Ectodermal cell (in vitro differentiated cells): ENCODE results near the gene RNPEP.
A peak's percentile ranks its signal among the peaks of the same experiment; 100 is the strongest.
"Not testable (repeated sequence)": the region's sequence is repeated elsewhere in the genome, so short reads cannot be mapped to it uniquely, and the experiment has no call there.

Source experiments
- H3K27ac ChIP-seq: 2 replicates; pipeline ENCODE4 v1.7.0; 2013; ENCODE audit warnings: mild to moderate bottlenecking, low read depth, low read length; ENCODE audit not compliant: insufficient read depth, poor library complexity, severe bottlenecking
- H3K27me3 ChIP-seq: 2 replicates; pipeline ENCODE4 v1.7.0; 2013; ENCODE audit warnings: mild to moderate bottlenecking, low read length; ENCODE audit not compliant: insufficient read depth, control insufficient read depth, poor library complexity, severe bottlenecking
- H3K36me3 ChIP-seq: one replicate; pipeline ENCODE4 v1.7.0; 2013; ENCODE audit warnings: low read length; ENCODE audit not compliant: control insufficient read depth, insufficient read depth
- H3K4me1 ChIP-seq: one replicate; pipeline ENCODE4 v1.7.0; 2013; ENCODE audit warnings: low read length; ENCODE audit not compliant: control insufficient read depth, insufficient read depth
- H3K4me3 ChIP-seq: 2 replicates; pipeline ENCODE4 v1.7.0; 2013; ENCODE audit warnings: low read depth, low read length, control low read depth; ENCODE audit not compliant: insufficient read depth
- H3K9me3 ChIP-seq: 2 replicates; pipeline ENCODE4 v1.7.0; 2013; ENCODE audit warnings: mild to moderate bottlenecking, low read length, moderate library complexity; ENCODE audit not compliant: control insufficient read depth
- WGBS, 2 experiments: methylation state at CpG; one replicate each; pipeline ENCODE4 v1.1.7; 2013; ENCODE audit warnings: missing lambda C conversion rate in 2 of 2; 5-methylcytosine and 5-hydroxymethylcytosine counted together

Gene RNPEP

DNA sequence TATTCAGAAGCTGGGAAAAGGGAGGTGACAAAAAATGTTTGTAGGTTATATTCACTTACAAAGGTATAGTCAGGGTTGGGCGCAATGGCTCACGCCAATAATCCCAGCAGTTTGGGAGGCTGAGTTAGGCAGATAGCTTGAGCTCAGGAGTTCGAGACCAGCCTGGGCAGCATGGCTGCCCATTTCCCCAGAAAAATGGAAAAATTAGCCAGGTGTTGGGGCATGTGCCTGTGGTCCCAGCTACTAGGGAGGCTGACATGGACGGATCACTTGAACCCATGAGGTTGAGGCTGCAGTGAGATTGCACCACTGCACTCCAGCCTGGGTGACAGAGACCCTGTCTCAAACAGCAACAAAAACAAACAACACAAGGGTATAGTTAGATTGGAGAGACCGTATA is 24.1 kb upstream of the RNPEP start:
- Histone ChIP-seq H3K9me3 (no peaks in the 10 kb centered on the region), H3K36me3 (peaks cover 27% of the 10 kb centered on the region), H3K4me1 (no peaks in the 10 kb centered on the region), H3K27ac (no peak overlapping the region), H3K27me3 (no peaks in the 10 kb centered on the region), H3K4me3 (no peak overlapping the region)
- WGBS, 2 experiments, result 95 to 98% methylated on average over 4 to 5 of the region's 5 CpGs

DNA sequence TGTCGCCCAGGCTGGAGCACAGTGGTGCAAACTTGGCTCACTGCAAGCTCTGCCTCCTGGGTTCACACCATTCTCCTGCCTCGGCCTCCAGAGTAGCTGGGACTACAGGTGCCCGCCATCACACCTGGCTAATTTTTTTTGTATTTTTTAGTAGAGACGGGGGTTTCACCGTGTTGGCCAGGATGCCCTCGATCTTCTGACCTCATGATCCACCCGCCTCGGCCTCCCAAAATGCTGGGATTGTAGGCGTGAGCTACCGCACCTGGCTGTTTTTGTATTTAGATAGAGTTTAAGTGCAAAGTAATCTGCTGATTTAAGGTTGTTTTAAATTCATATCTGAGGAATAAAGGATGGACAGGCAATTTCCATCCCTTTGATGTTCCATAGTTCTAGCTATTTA is 20.1 kb upstream of the RNPEP start:
- H3K36me3 ChIP-seq, result peaks cover 46% of the 10 kb centered on the region
- H3K4me1 ChIP-seq, H3K4me3 ChIP-seq, H3K27ac ChIP-seq, H3K9me3 ChIP-seq, H3K27me3 ChIP-seq: not testable (repeated sequence)
- WGBS, 2 experiments, result 91 to 94% methylated on average over 10 of the region's 10 CpGs

DNA sequence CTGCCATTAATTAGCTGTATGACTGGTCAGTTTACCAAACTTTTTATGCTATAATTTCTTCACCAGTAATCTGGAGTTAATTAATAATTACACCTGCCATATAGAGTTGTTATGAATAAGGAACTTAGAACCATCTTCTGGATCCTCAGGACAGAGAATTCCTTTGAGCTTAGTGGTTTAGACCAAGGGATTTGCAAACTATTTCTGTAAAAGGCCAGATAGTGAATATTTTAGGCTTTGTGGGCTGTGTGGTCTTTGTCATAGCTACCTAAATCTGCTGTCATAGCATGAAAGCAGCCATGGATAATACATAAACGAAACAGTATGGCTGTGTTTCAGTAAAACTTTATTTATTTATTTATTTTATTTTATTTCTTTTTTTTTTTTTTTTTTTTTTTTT is 18.2 kb upstream of the RNPEP start:
- Histone ChIP-seq H3K9me3 (no peaks in the 10 kb centered on the region), H3K36me3 (peaks cover 37% of the 10 kb centered on the region), H3K27me3 (no peaks in the 10 kb centered on the region), H3K4me3 (no peak overlapping the region), H3K4me1 (no peaks in the 10 kb centered on the region), H3K27ac (no peak overlapping the region)
- WGBS, 2 experiments, result 100% methylated on average over 1 of the region's 1 CpG; no CpG with 5 or more reads in 1 of the 2 experiments

DNA sequence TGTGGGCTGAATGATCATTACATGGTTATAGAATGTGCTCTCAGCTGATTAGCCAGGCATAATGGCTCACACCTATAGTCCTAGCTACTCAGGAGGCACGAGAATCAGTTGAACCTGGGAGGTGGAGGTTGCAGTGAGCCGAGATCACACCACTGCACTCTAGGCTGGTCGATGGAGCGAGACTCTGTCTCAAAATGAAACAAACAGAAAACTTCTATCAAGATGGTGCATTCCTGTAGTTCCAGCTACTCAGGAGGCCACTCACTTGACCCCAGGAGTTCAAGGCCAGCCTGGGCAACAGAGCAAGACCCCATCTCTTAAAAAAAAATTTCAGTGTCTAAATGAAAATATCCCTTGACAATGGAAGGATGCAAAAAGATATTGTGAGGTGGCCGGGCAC is 16.3 kb upstream of the RNPEP start:
- no peak overlapping the region for H3K27ac ChIP-seq
- H3K9me3 ChIP-seq, result no peaks in the 10 kb centered on the region
- H3K4me1 ChIP-seq, result no peaks in the 10 kb centered on the region
- 90 to 94% methylated on average over 5 of the region's 5 CpGs for WGBS, 2 experiments
- peaks cover 50% of the 10 kb centered on the region for H3K36me3 ChIP-seq
- H3K27me3 ChIP-seq, result no peaks in the 10 kb centered on the region
- H3K4me3 ChIP-seq, result no peak overlapping the region

DNA sequence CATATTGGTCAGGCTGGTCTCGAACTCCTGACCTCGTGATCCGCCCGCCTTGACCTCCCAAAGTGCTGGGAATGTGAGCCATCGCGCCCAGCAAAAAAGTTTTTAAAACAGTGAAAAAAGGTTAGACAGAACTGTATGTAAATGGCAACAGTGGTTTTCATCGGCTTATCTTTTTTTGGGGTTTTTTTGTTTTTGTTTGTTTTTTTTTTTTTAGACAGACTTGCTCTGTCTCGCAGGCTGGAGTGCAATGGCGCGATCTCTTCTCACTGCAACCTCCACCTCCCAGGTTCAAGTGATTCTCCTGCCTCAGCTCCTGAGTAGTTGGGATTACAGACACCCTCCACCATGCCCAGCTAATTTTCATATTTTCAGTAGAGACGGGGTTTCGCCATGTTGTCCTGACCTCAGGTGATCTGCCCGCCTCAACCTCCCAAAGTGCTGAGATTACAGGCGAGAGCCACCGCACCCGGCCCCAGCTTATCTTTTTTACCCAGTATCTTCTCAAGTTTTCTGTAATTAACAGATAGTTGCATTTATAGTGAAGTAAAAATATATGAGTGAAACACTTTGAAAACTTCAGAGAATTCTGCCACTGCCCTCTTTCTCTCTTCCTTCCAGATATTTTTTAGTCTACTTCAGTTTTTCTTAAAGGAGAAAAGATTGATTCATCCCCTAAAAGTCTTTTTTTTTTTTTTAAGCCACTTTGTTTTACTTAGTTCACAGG is 14.1 kb upstream of the RNPEP start:
- no peaks in the 10 kb centered on the region for H3K9me3 ChIP-seq
- no peaks in the 10 kb centered on the region for H3K4me1 ChIP-seq
- H3K4me3 ChIP-seq, result no peak overlapping the region
- H3K36me3 ChIP-seq, result peaks cover 41% of the 10 kb centered on the region
- 93 to 96% methylated on average over 16 of the region's 16 CpGs for WGBS, 2 experiments
- no peak overlapping the region for H3K27ac ChIP-seq
- H3K27me3 ChIP-seq, result no peaks in the 10 kb centered on the region

DNA sequence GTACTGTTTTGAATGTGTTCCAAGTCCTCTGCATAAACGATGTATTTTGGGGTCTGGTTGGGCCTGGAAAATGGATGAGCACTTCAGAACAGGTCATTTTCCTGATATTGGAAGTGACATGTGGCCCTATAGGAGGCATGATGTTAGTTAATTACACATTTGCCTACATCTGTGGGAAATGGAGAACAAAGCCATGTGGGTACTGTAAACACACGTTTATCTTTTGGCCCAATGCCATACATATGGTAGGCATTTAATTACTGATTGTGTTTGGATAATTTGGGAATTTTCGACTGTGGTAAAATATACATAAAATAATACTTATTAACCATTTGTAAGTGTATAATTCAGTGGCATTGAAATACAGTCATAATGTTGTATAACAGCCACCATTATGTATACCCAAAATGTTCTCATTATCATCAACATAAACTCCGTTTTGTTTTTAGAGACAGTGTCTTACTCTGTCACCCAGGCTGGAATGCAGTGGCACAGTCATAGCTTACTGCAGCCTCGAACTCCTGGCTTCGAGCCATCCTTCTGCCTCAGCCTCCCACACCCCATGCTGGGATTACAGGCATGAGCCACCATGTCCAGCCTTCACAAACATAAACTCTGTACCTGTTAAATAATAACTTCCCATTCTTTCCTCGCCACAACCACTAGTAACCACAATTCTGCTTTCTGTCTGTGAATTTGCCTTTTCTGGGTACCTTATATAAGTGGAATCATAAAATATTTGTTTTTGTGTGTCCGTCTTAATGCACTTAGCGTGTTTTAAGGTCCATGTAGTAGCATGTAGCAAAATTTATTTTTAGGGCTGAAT is 11.9 kb upstream of the RNPEP start:
- no peaks in the 10 kb centered on the region for H3K27me3 ChIP-seq
- H3K4me1 ChIP-seq, result no peaks in the 10 kb centered on the region
- H3K4me3 ChIP-seq, result no peak overlapping the region
- peaks cover 27% of the 10 kb centered on the region for H3K36me3 ChIP-seq
- 92 to 96% methylated on average over 8 of the region's 9 CpGs for WGBS, 2 experiments
- no peak overlapping the region for H3K27ac ChIP-seq
- H3K9me3 ChIP-seq, result no peaks in the 10 kb centered on the region

DNA sequence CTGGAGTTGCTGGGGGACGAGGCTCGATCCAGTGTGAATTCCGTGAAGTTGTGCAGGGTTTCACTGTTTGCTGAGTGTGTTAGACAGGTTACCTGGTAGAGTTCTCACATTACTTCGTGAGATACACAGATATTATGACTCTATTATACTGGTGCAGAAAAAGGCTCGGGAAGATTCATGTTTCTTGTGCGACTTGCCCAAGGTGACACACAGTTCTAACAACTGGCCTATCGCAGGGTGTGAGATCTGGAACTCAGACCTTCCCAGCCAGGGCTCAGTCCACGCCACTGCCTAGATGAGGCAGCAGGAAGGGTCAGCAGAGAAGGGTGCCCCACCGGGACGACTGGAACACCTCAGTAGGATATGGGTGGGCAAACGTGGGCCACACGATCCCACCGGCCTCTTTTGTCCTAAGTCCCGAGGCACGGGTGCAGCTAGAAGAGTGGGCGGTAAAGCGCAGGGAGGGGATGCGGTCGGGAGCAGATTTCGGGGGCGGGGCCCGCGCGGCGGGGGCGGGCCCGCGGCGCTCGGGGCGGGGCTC is 296 bp upstream of the RNPEP start:
- WGBS, 2 experiments, result 17% methylated on average over 31 of the region's 31 CpGs
- Histone ChIP-seq H3K27ac (no peak overlapping the region), H3K4me3 (peak overlapping the region; percentile 88)

DNA sequence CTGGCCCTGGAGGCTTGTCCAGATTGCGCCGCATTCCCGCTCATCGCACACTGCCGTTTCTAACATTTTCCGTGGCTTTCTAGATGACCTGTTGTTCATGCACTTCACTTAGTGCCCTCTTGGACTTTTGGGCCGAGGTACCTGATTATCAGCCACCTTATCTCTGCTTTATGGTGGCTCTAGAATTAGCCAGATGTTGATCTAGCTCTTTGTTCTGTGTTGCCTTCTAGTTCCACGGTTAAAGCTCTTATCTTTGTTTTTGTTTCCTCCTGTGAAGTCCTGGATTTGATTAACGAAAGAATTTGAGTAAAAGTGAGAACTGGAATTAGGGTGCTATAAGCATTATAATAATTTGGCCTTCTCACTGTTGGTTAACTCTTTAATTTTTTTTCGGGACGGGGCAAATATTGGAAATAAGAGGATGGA is 945 bp downstream of the RNPEP start:
- 18 to 19% methylated on average over 11 of the region's 11 CpGs for WGBS, 2 experiments
- H3K36me3 ChIP-seq, result no peaks in the 10 kb centered on the region
- peak overlapping the region; percentile 88 for H3K4me3 ChIP-seq
- H3K27me3 ChIP-seq, result peaks cover 11% of the 10 kb centered on the region
- no peaks in the 10 kb centered on the region for H3K4me1 ChIP-seq
- H3K27ac ChIP-seq, result no peak overlapping the region
- H3K9me3 ChIP-seq, result no peaks in the 10 kb centered on the region

More for the DNA sequence above, 296 bp upstream of the RNPEP start:
- Histone ChIP-seq H3K4me1 (no peaks in the 10 kb centered on the region), H3K36me3 (no peaks in the 10 kb centered on the region), H3K9me3 (no peaks in the 10 kb centered on the region), H3K27me3 (peaks cover 11% of the 10 kb centered on the region)

DNA sequence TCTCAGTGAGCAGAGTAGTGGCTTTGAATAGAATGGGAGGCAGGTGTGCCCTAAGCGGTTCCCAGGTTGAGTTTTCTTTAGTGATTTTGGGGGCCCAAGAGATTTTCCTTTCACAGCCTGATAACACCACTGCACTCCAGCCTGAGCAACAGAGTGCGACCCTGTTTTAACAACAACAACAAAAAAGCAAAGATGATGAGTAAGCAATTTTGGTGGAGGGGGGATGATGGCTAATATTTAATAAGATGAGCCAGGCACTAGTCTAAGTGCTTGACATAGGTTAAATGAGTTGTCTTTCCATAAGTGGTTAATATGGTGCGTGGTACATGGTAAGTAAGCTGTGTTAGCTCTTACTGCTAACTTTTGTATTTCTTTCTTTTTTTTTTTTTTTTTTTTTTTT is 2.0 kb downstream of the RNPEP start:
- Histone ChIP-seq H3K4me1 (no peaks in the 10 kb centered on the region), H3K27ac (no peak overlapping the region), H3K27me3 (peaks cover 11% of the 10 kb centered on the region), H3K9me3 (no peaks in the 10 kb centered on the region), H3K4me3 (no peak overlapping the region), H3K36me3 (peaks cover 7% of the 10 kb centered on the region)
- 96 to 99% methylated on average over 3 of the region's 3 CpGs for WGBS, 2 experiments

DNA sequence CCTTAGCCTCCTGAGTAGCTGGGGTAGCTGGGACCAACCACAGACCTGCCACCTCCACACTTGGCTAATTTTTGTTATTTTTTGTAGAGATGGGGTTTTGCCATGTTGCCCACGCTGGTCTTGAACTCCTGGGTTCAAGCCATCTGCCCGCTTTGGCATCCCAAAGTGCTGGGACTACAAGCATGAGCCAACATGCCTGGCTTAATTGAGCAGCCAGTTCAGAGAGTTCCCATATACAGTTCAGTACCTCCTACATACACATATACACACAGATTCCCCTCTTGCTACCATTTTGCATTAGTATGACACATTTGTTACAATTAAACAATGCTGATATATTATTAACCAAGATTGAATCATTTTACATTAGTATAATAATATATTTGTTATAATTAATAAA is 2.9 kb downstream of the RNPEP start:
- Histone ChIP-seq H3K36me3 (peaks cover 7% of the 10 kb centered on the region), H3K27me3 (peaks cover 11% of the 10 kb centered on the region), H3K9me3 (no peaks in the 10 kb centered on the region), H3K4me3 (no peak overlapping the region), H3K27ac (no peak overlapping the region), H3K4me1 (no peaks in the 10 kb centered on the region)
- 94 to 95% methylated on average over 2 of the region's 2 CpGs for WGBS, 2 experiments
